Raji (cell line): ENCODE data around the gene PRXL2B.

ENCODE experiments used
- POLR2A ChIP-seq: IDR thresholded peaks from 2 replicates; pipeline ENCODE4 v1.6.1; 2011; ENCODE audit warnings: low read depth, low read length, control low read depth; ENCODE audit not compliant: insufficient read depth

Gene PRXL2B

DNA sequence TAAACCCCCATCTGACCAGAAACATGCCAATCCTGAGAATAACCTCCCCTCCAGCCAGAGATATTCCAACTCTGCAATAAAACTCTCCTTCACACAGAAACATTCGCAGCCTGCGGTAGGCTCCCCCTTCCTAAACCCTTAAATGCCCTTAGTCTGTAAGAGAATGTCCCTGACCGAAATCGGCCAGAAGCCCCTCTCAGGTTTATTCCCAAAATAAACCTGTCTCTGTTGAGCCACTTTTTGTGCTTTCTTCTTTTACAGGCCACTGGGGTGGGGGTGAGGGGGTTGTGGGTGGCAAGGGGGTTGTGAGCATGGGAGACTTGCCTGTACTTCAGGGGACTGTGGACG, 4.6 kb downstream of the PRXL2B start:
- no peak for TF ChIP-seq POLR2A

DNA sequence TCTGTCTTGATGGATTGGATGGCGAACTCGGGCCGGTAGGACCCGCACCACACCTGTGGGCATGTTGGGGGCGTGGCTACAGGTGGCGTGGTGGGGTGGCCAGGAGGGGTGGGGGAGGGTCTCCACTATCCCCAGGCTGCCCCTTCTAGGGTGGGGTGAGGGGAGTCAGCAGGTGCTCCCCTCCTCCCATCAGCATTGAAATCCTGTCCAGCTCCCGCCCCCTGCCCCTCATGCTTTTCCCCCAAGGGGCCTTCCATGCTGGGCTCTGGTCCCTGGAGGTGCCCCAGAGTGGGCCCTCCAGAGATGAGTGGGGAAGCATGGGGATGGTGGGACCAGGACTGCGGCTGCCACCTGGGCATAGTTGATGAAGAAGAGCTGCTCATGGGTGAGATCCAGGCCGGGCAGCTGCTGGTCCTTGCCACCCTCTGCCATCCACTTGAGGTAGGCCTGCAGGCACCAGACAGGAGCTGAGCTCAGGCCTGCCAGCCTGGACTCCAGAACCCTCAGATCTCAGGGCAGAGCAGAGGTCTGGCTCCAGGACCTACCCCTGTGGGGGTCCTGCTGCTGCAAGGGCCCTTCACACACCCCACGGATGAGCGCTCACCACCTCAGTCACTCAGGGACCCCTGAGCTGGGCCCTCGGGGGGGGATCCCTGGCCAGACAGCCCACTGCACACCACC, 5.1 kb downstream of the PRXL2B start:
- no peak for TF ChIP-seq POLR2A

DNA sequence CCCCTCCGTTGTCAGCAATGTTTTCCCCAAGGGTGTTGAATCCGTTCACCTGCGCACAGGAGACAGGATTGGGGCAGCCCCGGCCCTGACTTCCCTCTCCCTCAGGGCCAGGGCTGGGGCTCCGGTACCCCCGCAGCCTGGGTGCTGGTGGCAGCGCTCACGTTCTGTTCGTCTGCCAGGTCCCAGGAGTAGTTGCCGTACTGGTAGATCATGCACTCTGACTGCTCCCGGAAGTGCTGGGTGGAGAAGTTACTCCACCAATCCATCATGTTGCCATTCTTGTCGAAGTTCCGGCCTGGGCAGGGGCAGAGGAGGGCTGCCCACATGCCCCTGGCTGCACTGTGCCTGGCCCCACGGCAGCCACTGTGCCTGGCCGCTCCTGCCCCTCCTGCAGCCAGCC, 6.1 kb downstream of the PRXL2B start:
- no peak for TF ChIP-seq POLR2A

DNA sequence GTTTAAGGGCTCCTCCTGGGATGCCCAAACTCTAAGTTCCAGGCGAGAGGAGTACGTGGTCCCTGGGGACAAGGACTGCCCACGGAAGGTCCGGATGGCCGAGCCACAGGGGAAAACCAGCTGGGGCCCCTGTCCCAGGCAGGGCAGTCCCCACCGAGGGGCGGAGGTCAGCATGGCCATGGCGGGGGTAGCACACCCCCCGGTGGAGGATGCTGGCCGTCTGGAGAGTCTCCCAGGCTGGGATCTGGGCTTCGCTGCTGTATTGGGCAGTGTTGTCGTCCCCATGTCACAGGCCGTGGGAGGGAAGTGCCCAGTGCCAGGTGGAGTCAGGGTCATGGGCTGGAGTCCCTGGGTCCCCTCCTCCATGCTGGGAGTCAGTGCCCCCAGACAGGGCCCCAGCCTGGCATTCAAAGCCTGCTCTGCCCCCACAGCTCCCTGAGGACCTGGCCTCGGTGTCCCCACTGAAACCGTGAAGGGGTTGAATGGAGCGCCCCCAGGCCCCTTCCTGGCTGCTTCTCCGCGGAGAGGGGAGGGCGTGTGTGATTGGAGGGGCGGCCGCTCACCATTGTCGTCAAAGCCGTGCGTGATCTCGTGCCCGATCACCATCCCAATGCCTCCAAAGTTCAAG, 6.8 kb downstream of the PRXL2B start:
- no peak for TF ChIP-seq POLR2A

DNA sequence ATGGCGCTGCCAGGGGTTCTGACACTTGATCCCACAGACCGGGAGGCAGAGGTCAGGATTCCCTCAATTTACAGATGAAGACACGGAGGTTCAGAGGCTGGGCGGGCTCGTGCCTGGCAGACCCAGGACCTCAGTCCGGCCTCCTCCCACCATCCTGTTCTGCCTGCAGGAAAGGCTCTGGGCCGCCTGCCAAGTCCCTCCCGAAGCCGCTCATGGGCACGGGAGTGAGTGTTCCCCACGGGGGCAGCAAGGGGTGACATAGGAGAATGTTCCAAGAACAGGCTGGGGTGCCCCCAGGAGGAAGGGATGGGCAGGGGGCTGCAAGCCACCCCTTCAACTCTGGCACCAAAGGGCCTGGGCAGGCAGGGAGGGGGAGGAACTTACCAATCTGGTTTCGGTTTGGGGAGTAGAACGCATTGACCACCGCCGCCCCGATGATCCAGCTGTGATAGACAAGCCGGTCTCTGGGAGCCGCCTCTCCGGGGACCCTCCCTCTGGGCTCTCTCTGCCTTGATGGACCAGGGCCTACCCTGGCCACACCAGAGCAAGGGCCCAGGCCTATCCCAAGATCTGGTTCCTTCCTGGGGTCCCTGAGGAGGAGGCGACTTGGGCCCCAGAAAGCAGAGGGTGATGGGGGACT, 7.5 kb downstream of the PRXL2B start:
- TF ChIP-seq POLR2A: no peak

DNA sequence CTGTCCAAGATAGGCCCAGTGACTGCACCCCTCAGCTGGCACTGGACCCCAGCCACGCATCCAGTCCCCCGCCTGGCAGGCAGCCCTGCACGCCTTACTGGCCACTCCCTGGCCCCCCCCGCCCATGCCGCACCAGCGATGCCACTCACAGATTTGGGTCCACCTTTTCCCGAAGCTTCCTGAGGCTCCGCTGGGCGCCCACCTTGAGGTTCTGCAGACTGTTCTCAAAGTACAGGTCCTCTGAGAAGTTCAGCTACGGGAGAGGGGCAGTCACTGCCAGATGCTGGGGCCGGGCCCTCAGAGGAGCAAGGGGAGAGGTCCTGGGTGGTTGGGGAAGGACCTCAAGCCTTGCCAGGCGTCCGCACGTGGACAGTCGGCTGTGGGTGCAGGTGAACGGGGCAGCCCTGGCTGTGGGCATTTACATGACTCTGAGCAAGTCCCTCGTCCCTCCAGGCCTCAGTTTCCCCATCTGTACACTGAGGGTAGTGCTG, 8.1 kb downstream of the PRXL2B start:
- no peak for TF ChIP-seq POLR2A

DNA sequence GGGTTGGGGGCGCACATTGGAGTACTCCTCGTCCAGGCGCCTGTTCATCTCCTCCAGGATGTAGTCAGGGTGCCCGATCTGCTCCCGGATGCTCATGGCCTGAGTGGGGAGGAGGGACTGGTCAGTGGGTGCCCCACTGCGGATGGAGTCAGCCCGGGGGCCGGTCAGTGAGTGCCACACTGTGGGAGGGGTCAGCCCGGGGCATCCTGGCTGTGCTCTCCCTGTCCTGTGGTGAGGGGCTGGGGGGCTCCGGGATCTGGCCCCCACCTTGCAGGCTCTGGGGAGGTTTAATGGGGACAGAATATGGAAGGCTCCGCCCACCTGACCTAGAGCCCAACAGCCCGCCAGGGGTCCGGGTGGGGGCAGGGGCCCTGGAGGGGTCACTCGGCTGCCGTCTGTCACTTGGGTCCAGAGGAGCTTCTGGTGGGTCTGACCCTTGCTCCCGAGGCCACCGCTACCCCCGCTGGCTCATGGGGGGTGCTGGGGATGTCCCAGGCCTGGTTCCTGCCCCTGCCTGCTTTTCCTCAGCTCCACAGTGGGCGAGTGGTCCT, 8.8 kb downstream of the PRXL2B start:
- TF ChIP-seq POLR2A: no peak

DNA sequence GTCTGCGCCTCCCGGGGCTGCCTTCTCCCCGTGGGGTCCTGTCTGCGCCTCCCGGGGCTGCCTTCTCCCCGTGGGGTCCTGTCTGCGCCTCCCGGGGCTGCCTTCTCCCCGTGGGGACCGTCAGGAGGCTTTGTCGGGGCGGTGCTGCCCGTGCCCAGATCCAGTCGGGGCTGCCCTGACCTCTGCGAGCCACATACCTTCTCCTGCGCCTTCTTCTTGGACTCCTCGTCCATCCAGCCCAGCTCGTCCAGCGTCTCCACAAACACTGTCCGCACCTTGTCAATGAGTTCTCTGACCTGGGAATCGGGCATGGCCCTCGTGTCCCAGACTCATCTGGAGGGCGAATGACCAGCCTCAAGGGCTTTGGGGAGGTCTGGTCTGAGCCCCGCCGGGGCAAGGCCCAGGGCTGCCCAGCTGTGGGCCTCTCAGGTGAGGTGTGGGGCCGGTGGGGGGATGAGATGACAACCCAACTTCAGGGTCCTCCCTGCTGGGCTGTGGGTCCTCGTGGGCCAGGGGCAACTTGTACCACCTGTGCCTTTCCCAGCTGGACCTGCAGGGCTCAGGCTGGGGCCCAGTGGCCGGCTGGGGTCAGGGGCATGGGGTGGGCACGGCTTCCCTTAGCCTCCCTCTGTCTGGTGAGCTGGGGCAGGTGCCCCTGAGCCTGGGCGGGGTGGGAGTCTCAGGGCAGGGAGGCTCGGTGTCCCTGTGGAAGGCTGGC, 9.4 kb downstream of the PRXL2B start:
- TF ChIP-seq POLR2A: no peak

DNA sequence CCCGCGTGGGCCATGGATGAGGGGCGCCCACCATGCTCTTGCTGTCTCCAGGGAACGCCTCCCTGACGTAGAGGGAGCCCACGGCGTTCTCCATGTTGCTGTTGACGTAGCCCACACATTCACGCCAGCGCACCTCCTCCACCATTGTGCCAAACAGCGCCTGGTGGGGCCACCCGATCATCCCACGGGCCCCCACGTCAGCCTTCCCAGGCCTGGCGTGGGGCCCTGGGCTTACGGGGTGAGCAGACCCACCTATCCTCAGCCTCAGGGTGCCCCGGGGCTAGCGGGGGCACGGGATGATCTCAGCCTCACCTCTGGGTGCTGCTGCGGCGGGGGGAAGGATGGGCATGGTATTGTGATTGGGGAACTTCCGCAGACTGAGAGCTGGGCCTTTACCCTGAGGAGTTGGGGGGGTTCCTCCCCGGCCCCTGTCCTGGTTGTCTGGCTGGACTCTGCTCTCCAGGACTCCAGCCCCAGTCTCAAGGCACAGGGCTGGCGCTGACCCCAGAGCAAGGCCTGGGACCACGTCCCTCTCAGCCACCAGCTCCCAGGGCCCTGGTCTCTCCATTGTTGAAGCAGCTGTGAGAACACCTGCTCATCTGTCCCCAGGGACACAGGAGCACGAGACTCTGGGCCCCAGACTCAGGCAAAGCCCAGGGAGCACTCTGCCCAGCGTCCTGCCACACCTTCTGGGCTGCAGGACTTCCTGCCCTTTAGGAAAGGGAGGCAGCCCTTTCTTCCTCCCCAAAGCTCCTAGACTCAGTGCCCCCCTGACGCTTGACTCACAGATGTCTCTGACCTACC, 10.2 kb downstream of the PRXL2B start:
- no peak for TF ChIP-seq POLR2A

DNA sequence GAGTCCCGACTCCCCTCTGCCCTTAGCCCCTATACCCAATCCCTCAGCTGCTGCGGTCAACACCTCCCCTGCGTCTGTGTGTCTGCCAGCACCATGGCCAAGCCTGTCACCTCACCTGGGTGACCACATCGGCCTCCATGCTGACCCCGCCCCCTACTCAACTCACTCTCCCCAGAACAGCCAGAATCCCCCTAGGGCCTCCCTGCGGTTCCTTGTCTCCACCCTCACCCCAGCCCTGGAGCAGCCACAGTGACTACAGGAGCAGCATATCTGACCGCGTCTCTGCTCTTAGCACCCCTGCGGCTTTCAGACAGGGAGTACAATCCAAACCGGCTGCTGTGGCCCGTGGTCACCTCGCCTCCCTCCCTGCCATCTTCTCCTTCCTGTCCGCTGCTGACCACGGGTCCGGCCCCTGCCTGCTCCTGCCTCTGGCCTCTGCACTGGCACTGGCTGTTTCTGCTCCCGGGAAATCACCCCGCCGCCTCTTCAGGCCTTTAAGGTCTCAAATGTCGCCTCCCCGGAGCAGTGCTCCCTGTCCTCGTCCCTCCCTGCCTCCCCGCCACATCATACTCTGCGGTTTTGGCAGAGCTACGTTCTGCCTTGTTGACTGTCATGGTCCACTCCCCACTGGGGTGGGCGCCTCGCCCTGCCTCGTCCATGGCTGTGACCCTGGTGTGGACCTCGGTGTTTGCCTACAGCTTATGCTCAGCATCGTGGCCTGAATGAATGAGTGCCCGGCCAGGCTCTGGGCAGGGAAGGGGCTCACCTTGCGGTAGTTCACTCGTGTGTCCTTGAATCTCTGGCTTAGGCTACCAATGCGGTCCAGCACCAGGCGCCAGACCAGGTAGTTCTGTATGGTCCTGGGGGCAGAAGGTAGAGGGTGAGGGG, 11.1 kb downstream of the PRXL2B start:
- no peak for TF ChIP-seq POLR2A

DNA sequence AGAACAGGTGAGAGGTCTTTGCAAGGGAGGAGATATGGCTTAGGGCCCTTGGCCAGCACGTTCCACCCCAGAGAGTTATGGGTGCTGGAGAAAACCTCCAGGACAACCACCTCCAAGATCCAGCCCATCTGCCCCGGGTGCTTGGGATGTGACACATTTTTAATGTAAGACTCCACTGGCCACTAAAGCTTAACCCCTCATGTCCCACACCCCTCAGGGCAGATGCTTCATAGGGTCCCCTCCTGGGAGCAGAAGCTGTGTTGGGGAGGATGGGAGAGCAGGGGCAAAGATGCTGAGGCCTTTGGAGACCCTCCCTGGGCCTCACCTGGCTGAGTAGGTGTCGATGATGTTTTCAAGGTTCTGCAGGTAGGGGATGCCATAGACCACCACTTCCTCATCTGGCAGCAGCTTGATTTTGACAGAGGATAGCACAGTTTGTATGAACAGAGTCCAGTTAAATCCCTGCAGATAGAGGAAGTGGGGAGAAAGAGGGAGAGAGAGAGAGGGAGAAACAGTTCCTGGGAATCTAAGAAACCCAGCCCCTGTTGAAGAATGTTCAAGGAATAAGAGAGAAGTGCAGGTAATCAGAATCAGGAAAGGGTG, 11.9 kb downstream of the PRXL2B start:
- no peak for TF ChIP-seq POLR2A

DNA sequence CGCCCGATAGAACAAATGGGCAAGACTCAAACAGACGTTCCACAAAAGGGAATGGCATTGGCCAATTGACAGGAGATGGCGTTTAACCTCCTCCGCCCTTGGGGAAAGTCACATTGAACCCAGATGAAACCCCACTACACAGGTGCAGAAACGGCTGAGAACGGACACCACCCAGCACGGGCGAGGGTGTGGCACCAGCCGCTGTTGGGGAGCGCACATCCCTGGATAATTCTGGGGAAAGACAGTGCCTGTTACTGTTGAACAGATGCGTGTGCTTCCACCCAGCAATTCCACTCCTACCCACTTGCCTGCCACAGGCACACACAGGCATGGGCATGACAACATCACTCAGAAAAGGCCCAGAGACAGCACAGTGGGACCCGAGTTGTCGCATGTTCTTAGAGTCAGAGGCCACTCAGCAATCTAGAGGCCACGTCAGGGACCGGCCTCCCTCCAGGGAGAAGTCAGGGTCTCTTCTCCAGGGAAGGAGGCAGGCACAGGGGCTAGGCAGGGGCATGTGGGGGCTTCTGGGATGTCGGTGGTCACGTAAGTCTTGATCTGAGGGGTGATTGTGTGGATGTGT, 15.2 kb downstream of the PRXL2B start:
- TF ChIP-seq POLR2A: no peak

DNA sequence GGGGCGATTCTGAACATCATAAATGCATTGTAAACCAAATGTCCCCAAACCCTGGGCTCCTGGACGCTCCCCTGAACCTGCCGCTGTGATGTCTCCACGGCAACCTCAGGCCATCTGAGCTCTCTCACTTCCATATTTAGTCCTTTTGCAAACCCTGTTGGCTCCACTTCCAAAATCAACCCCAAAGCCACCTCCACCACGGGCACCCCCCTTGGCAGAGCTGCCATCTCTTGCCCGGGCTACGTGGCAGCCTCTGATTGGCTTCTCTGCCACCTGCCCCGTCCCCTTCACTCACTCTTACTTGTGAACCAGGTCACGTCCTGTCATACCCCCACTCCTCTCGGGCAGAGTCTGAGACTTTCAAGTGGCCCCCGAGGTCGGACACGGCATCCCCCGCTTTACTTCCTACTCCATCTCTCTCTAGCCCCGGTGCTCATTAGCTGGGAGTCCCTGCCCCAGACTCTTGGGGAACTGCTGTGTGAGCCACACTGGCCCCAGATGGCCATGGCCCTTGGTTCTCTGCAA, 15.8 kb downstream of the PRXL2B start:
- TF ChIP-seq POLR2A: no peak
